ENCODE results near the gene PPP2R5D.
"Not testable (repeated sequence)": the region's sequence is repeated elsewhere in the genome, so short reads cannot be mapped to it uniquely, and the experiment has no call there.

PPP2R5D gene

GRCh38 chr6:43029120-43029519 is 44.8 kb downstream of the PPP2R5D start:
- no peak for DNase-seq (ENCODE audit: low read depth in 2 of 2)

DNA sequence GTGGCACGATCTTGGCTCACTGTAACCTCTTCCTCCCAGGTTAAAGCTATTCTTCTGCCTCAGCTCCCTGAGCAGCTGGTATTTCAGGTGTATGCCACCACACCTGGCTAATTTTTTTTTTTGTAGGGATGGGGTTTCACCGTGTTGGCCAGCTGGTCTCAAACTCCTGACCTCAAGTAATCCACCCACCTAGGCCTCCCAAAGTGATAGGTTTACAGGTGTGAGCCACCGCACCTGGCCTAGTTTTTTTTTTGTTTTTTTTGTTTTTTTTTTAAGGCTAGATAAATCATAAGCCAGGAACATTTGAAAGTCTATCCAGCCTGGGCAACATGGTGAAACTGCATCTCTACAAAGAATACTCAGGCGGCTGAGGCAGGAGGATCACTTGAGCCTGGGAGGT is 48.0 kb downstream of the PPP2R5D start:
- DNase-seq (ENCODE audit: low read depth in 2 of 2), result no peak

- DNase-seq (ENCODE audit: low read depth in 2 of 2), result no peak
Observed at GRCh38 chr6:43033496-43034189, 49.3 kb downstream of the PPP2R5D start.

GRCh38 chr6:43034190-43034525 is 49.8 kb downstream of the PPP2R5D start:
- DNase-seq (ENCODE audit: low read depth in 2 of 2), result no peak

DNA sequence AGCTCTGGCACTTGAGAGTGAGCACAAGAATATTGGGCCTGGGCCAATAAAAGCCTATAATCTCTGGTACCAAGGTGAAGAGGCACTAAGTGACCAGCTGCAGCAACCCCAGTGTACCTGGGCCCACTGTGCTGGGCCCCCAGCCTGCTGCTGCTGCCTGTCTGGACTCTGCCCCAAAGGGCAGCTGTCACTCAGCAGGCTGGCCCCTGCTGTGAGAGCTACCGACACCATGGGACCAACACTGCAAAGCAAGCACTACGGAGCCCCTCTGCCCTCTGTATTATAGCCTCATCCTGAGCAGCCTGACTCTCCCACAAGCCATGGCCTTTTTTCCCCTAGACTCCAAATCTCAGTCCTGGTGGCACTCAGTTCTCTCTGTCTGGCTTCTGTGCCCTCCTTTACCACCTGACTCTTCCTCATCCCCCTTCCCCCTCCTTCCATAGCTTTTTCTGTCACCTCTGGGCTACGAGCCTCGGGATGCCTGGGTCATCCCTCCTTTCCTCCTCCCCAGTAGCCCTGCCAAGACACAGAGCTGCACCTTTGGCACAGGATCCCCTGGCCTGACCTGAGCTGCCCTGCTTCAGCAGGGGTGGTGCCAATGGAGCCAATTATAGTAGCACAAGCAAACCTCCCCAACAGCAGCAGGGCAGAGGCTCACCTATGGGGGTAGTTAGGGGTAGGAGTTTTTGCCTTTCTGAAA is 51.3 kb downstream of the PPP2R5D start:
- no peak for DNase-seq (ENCODE audit: low read depth in 2 of 2)

GRCh38 chr6:43036712-43037111 is 52.3 kb downstream of the PPP2R5D start:
- DNase-seq (ENCODE audit: low read depth in 2 of 2), result no peak

- no peak for DNase-seq (ENCODE audit: low read depth in 2 of 2)
Observed at GRCh38 chr6:43037197-43037596, 52.8 kb downstream of the PPP2R5D start.

GRCh38 chr6:43037706-43038105 is 53.3 kb downstream of the PPP2R5D start:
- no peak for DNase-seq (ENCODE audit: low read depth in 2 of 2)

DNA sequence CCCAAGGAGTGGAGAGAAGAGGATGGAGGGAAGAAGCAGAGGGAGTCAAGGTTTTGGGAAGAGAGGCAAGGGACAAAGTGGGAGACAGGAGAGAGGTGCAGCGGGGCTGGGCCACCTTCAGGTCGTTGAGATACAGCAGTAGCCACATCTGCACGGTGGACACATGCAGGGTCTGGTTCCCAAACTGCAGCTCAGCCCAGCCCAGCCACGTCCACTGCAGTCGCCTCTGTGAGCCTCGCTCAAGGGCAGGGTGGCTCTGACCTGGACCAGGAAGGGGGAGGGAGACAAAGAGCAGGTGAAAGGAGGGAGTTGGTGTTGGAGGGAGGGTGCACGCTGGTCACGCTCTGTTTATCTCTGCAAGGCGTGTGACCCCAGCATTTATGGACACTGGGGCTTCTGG is 54.4 kb downstream of the PPP2R5D start:
- no peak for DNase-seq (ENCODE audit: low read depth in 2 of 2)

GRCh38 chr6:43040542-43041257 is 56.3 kb downstream of the PPP2R5D start:
- DNase-seq (ENCODE audit: low read depth in 2 of 2), result no peak

DNA sequence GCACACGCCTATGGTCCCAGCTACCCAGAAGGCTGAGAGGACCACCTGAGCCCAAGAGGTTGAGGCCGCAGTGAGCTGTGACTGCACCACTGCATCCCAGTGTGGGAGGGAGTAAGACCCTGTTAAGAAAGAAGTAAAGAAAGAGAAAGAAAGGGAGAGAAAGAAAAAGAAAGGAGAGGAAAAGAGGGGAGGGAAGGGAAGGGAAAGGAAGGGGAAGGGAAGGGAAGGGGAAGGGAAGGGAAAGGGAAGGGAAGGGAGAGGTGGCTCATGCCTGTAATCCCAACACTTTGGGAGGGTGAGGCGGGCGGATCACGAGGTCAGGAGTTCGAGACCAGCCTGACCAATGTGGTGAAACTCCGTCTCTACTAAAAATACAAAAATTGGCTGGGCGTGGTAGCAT is 57.1 kb downstream of the PPP2R5D start:
- DNase-seq (ENCODE audit: low read depth in 2 of 2), result not testable (repeated sequence)

- no peak for DNase-seq (ENCODE audit: low read depth in 2 of 2)
Observed at GRCh38 chr6:43043310-43043709, 58.9 kb downstream of the PPP2R5D start.

DNA sequence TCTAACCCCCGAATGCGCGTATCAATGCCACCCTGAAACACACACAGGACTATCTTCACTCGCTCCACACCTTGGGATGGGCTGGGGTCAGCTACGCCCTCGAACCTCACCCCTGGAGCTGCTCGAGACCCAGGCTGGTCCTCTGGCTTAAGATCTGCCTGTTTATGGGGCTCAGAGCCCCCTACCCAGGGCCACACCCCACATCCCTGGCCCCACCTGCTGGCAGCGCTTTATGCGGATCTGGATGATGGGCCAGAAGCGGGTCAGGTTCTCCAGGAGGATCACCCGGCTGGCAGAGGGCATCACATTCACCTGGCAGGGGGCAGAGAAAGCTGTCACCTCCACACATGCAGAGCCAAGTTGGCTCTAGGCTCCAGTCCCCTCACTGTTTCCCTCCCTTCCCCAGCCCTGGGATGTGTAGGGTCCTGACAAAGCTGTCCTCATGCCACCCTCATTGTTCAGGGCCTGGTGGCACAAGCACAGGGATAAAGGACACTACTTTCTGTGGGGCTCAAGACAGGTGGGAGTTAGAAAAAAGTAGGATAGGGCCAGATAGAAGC is 61.1 kb downstream of the PPP2R5D start:
- no peak for DNase-seq (ENCODE audit: low read depth in 2 of 2)

DNA sequence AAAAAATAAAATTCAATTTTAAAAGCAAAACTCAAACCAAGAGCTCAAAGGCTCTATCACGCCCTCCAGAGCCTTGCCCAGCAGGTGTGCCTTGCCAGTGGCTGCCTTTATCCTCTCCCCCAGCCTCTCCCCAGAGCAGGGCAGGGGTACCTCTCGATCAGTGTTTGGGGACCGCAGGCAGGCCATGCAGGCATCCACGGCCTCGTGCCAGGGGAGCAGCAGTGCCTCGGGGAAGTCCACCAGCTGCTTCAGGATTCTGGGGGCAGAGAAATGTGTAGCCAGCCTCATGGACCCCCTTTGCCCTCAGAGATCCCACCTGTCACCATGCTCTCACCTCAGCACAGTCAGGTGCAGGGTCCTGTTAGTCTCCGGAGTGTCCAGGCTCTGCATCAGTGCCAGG is 63.6 kb downstream of the PPP2R5D start:
- DNase-seq (ENCODE audit: low read depth in 2 of 2), result no peak

DNA sequence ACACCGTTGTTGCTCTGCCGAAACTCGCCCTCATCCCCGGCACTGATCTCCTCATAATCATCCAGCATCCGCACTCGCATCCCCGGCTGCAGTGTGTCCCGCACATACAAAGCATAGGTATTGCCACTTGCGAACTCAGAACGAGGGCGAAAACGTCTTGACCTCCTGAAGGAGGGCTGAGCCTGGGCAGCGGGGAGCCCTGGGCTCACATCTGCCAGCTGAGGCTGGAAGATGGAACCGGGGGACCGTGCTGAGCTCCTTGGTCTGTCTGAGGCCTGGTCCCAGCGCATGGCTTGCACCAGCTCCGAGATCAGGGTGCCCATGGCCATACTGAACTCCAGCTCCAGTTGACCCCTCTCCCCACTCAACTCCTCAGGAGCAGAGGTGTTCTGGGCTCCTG is 66.6 kb downstream of the PPP2R5D start:
- no peak for DNase-seq (ENCODE audit: low read depth in 2 of 2)

GRCh38 chr6:43052225-43052841 is 68.0 kb downstream of the PPP2R5D start:
- DNase-seq (ENCODE audit: low read depth in 2 of 2), result no peak

- no peak for DNase-seq (ENCODE audit: low read depth in 2 of 2)
Observed at GRCh38 chr6:43052842-43053544, 68.6 kb downstream of the PPP2R5D start.

GRCh38 chr6:43053545-43054205 is 69.3 kb downstream of the PPP2R5D start, which contains the start of gene CUL7:
TSS of gene CUL7 (minus strand) at chr6:43053851. CDS start at chr6:43052788, 1,063 bp downstream.
- DNase-seq (ENCODE audit: low read depth in 2 of 2), result peak; percentile 71 to 76

DNA sequence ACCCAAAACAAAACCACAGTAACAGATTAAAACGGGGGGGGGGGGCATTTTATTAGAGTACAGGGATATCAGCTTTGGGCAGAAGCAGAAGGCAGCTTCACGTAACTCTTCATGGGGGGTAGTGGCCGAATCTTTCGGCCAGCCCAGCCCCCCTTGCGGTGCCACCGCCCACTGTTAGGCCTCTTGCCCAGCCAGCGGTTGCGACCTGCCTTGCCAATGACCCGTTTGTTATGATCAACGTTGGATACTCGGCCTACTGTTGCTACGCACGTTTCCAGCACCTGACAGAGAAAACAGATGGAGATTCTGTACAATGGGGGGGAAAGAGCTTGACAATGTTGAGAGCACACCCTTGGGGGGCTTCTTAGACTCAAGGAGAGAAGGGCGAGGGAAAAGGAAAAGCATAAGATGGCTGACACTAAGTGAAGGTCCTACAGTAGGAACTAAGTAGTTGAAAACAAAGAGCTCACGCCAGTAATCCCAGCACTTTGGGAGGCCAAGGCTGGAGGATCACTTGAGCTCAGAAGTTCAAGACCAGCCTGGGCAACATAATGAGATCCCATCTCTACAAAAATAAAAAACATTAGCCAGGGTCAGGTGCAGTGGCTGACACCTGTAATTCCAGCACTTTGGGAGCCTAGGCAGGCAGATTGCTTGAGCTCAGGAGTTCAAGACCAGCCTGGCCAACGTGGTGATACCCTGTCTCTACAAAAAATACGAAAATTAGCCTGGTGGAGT is 70.0 kb downstream of the PPP2R5D start:
- no peak for DNase-seq (ENCODE audit: low read depth in 2 of 2)

DNA sequence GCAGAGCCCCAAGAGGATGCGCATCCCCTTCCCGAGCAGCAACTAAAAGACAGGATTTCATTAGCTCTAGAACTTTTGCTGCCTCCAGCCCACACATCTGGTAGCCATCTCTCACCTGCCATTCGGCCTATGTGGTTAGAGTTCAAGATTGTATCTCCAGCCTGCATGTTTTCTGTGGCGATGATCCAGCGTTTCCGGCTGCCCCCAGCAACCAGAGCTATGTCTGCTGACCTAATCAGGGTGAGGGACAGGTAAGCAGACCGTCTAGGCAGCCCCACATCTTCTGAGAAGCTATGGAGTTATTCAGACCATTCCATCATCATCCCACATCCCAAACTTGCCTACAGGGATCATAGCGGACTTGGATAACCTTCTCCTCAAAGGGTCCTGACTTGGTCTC is 71.6 kb downstream of the PPP2R5D start:
- DNase-seq (ENCODE audit: low read depth in 2 of 2), result no peak

Data from stimulated activated CD8-positive, alpha-beta memory T cell treated with anti-CD3 and anti-CD28 coated beads, Interleukin-15, amount 100 ng/mL, for 4 hours (primary cell).